ENCODE data around the gene MMP13.

The MMP13 gene

GRCh38 chr11:102972853-102973252, 17.3 kb upstream of the MMP13 start:
- Histone ChIP-seq H3K9me3 (no peaks in the 10 kb centered on the region), H3K4me3 (ENCODE audit: low read depth, low read length) (no peak overlapping the region), H3K36me3 (no peaks in the 10 kb centered on the region), H3K4me1 (peaks cover 3% of the 10 kb centered on the region; the same call in 1 of the 2 replicates), H3K27me3 (peaks cover 10% of the 10 kb centered on the region)
- no peak for TF ChIP-seq CTCF (IDR thresholded peaks at IDR 0.05; ENCODE audit: low read depth, low read length)
- no peak for DNase-seq

- Histone ChIP-seq H3K36me3 (no peaks in the 10 kb centered on the region), H3K4me1 (peaks cover 3% of the 10 kb centered on the region; the same call in 1 of the 2 replicates), H3K27me3 (peaks cover 10% of the 10 kb centered on the region), H3K4me3 (ENCODE audit: low read depth, low read length) (no peak overlapping the region), H3K9me3 (no peaks in the 10 kb centered on the region)
- TF ChIP-seq CTCF (IDR thresholded peaks at IDR 0.05; ENCODE audit: low read depth, low read length): no peak
- DNase-seq: no peak
Measured at GRCh38 chr11:102971766-102972165, 16.2 kb upstream of the MMP13 start.

GRCh38 chr11:102967497-102967896, 12.0 kb upstream of the MMP13 start:
- Histone ChIP-seq H3K4me3 (ENCODE audit: low read depth, low read length) (no peak overlapping the region), H3K9me3 (no peaks in the 10 kb centered on the region), H3K36me3 (no peaks in the 10 kb centered on the region), H3K4me1 (no peaks in the 10 kb centered on the region), H3K27me3 (peaks cover 12% of the 10 kb centered on the region)
- TF ChIP-seq CTCF (IDR thresholded peaks at IDR 0.05; ENCODE audit: low read depth, low read length): no peak
- DNase-seq: no peak

- Histone ChIP-seq H3K27me3 (peaks cover 9% of the 10 kb centered on the region), H3K36me3 (no peaks in the 10 kb centered on the region), H3K4me3 (ENCODE audit: low read depth, low read length) (no peak overlapping the region), H3K4me1 (no peaks in the 10 kb centered on the region), H3K9me3 (no peaks in the 10 kb centered on the region)
- no peak for DNase-seq
- no peak for TF ChIP-seq CTCF (IDR thresholded peaks at IDR 0.05; ENCODE audit: low read depth, low read length)
Measured at GRCh38 chr11:102966011-102966410, 10.5 kb upstream of the MMP13 start.

- H3K9me3 ChIP-seq: no peaks in the 10 kb centered on the region
- DNase-seq: no peak
- H3K4me1 ChIP-seq: no peaks in the 10 kb centered on the region
- H3K4me3 ChIP-seq (ENCODE audit: low read depth, low read length): no peak overlapping the region
- no peaks in the 10 kb centered on the region for H3K36me3 ChIP-seq
- no peak for TF ChIP-seq CTCF (IDR thresholded peaks at IDR 0.05; ENCODE audit: low read depth, low read length)
- H3K27me3 ChIP-seq: peaks cover 3% of the 10 kb centered on the region; the same call in 1 of the 2 replicates
Measured at GRCh38 chr11:102964867-102965266, 9.3 kb upstream of the MMP13 start.

GRCh38 chr11:102957953-102958352, 2.4 kb upstream of the MMP13 start:
- Histone ChIP-seq H3K4me1 (no peaks in the 10 kb centered on the region), H3K4me3 (ENCODE audit: low read depth, low read length) (no peak overlapping the region), H3K36me3 (no peaks in the 10 kb centered on the region), H3K9me3 (no peaks in the 10 kb centered on the region), H3K27me3 (peaks cover 12% of the 10 kb centered on the region)
- TF ChIP-seq CTCF (IDR thresholded peaks at IDR 0.05; ENCODE audit: low read depth, low read length): no peak
- DNase-seq: no peak
